ENCODE data around the gene CASP3.
"Not testable (repeated sequence)": the region's sequence is repeated elsewhere in the genome, so short reads cannot be mapped to it uniquely, and the experiment has no call there.

CASP3 gene

GRCh38 chr4:184668096-184668495 is 18.8 kb upstream of the CASP3 start:
- no peak for TF ChIP-seq NFRKB (IDR thresholded peaks at IDR 0.05)
- TF ChIP-seq, protein P1, sequence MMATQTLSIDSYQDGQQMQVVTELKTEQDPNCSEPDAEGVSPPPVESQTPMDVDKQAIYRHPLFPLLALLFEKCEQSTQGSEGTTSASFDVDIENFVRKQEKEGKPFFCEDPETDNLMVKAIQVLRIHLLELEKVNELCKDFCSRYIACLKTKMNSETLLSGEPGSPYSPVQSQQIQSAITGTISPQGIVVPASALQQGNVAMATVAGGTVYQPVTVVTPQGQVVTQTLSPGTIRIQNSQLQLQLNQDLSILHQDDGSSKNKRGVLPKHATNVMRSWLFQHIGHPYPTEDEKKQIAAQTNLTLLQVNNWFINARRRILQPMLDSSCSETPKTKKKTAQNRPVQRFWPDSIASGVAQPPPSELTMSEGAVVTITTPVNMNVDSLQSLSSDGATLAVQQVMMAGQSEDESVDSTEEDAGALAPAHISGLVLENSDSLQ (IDR thresholded peaks at IDR 0.05), result no peak
- DNase-seq (ENCODE audit: extremely low spot score), result no peak
- ChIA-PET CTCF (no interaction called here), POLR2A (interaction anchor here (1.1 kb wide), 1 partner anchor 19 kb away, joined by 3 read pairs; the partner anchor contains the start of genes CASP3 and PRIMPOL)

- CTCF ChIA-PET, result no interaction called here
- TF ChIP-seq SUZ12 (IDR thresholded peaks at IDR 0.05) (no peak), FOXM1 (IDR thresholded peaks at IDR 0.05; ENCODE audit: borderline replicate concordance) (no peak), FOXK2 (IDR thresholded peaks at IDR 0.05) (no peak), LEF1 (IDR thresholded peaks at IDR 0.05; ENCODE audit: borderline replicate concordance) (no peak), FOXA1 (IDR thresholded peaks at IDR 0.05) (no peak), HDGF (IDR thresholded peaks at IDR 0.05; ENCODE audit: borderline replicate concordance) (no peak), CTBP1 (IDR thresholded peaks at IDR 0.05; ENCODE audit: borderline replicate concordance) (no peak), NFRKB (IDR thresholded peaks at IDR 0.05) (no peak), ELF4 (IDR thresholded peaks at IDR 0.05) (no peak), SP1 (IDR thresholded peaks at IDR 0.05) (no peak)
- TF ChIP-seq, protein P1 (IDR thresholded peaks at IDR 0.05), result no peak
- POLR2A ChIA-PET, result no interaction called here
- DNase-seq (ENCODE audit: extremely low spot score), result no peak
Measured at GRCh38 chr4:184666670-184667069, 17.4 kb upstream of the CASP3 start.

DNA sequence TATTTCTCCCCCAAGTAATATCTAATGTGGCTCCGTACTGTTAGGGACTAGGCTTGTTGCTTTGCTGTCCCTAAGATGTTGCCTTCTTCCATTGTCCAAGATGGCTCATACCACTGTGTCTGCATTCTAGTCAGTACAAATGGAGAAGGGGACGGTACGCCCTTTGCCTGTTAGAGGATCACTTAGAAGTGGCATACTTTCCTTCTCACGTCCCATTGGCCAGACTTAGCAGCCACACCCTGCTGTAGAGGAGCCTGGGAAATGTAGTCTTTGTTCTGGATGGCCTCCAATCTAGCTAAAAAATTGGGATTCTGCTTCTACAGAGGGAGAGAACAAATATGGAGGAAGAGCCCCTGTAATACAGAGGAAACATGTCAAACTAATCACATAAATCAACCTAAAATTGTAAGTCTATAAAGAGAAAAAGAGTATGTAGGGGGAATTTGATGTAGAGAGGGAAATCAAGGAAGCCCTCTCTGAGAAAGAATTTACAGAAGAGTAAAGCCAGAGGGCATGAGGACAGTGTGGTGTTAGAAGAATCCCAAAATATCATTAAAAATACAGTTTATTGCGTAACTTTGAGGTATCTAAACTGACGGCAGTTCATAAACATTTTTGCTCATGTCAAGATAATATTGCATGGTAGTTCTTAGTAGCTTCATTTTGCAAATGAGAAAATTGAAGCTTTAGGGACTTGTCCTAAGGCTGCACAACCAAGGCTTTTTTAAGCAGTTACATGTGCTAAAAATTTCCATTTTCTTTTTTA is 15.4 kb upstream of the CASP3 start:
- DNase-seq (ENCODE audit: extremely low spot score), result peak; percentile 25
- POLR2A ChIA-PET, result interaction anchor here (1.2 kb wide), 1 partner anchor 14 kb away, joined by 4 read pairs; no protein-coding TSS in a partner anchor
- CTCF ChIA-PET, result no interaction called here
- TF ChIP-seq FOXM1 (IDR thresholded peaks at IDR 0.05; ENCODE audit: borderline replicate concordance), result no peak
- TF ChIP-seq CTBP1 (IDR thresholded peaks at IDR 0.05; ENCODE audit: borderline replicate concordance), result no peak
- no peak for TF ChIP-seq ZNF384 (IDR thresholded peaks at IDR 0.05)
- no peak for TF ChIP-seq SUZ12 (IDR thresholded peaks at IDR 0.05)
- TF ChIP-seq, protein P1 (IDR thresholded peaks at IDR 0.05), result no peak
- no peak for TF ChIP-seq L3MBTL2 (conservative IDR thresholded peaks at IDR 0.05)
- TF ChIP-seq LEF1 (IDR thresholded peaks at IDR 0.05; ENCODE audit: borderline replicate concordance), result no peak
- TF ChIP-seq SP1 (IDR thresholded peaks at IDR 0.05), result no peak

DNA sequence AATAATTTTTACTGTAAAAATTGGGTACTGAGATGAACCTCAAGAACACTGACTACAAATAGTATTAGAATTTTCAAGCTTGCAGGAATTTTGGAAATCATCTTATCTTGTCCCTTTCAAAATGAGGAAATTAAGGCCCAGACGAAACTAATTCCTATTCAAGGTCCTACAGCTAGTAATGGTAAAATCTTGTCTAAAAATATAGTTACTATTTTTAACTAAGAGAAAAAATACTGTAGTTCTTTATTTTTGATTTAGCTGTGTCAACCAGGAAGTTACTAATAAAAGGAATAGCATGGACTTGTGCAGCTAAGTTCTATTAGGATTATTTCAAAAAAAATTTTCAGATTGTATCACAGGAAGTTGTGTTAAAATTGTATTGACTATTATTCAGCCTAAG is 13.0 kb upstream of the CASP3 start:
- ChIA-PET POLR2A (interaction anchor here (0.8 to 1.4 kb wide), 2 partner anchors 13 to 72 kb away, joined by 4 read pairs; partner anchors contain the start of genes CASP3, CENPU and PRIMPOL), CTCF (interaction anchor here (0.7 to 1.0 kb wide), 2 partner anchors 8 to 298 kb away, joined by 3 read pairs; no protein-coding TSS in a partner anchor)
- no peak for DNase-seq (ENCODE audit: extremely low spot score)
- TF ChIP-seq HDGF (IDR thresholded peaks at IDR 0.05; ENCODE audit: borderline replicate concordance) (no peak), CTBP1 (IDR thresholded peaks at IDR 0.05; ENCODE audit: borderline replicate concordance) (no peak), TARDBP (IDR thresholded peaks at IDR 0.05) (no peak), ZNF384 (IDR thresholded peaks at IDR 0.05) (no peak), NFRKB (IDR thresholded peaks at IDR 0.05) (no peak), BHLHE40 (IDR thresholded peaks at IDR 0.05; ENCODE audit: borderline replicate concordance) (no peak), SUZ12 (IDR thresholded peaks at IDR 0.05) (no peak), L3MBTL2 (conservative IDR thresholded peaks at IDR 0.05) (no peak), FOXM1 (IDR thresholded peaks at IDR 0.05; ENCODE audit: borderline replicate concordance) (no peak), ARNT (IDR thresholded peaks at IDR 0.05) (no peak)

DNA sequence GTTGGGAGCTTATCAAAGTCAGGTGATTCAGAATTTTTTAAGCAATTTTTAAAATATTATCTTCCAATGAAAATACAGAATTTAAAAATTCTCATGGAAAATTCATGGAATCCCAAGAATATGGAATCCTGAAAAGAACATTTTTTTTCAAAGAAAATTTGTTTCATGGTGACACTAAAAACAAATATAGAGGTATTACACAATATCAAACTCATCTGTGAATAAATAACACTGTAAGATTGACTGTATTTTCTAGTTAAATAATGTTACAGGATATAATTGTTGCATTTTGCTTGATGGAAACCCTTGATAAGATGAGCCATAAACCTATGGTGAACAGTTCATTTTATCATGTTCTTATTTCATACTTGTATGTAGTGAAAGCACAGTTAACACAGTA is 11.7 kb upstream of the CASP3 start:
- no peak for DNase-seq (ENCODE audit: extremely low spot score)
- ChIA-PET CTCF (no interaction called here), POLR2A (no interaction called here)
- no peak for TF ChIP-seq SUZ12 (IDR thresholded peaks at IDR 0.05)
- TF ChIP-seq BHLHE40 (IDR thresholded peaks at IDR 0.05; ENCODE audit: borderline replicate concordance), result no peak
- no peak for TF ChIP-seq FOXM1 (IDR thresholded peaks at IDR 0.05; ENCODE audit: borderline replicate concordance)
- TF ChIP-seq ZNF384 (IDR thresholded peaks at IDR 0.05), result no peak
- no peak for TF ChIP-seq TARDBP (IDR thresholded peaks at IDR 0.05)

- CTCF ChIA-PET; POLR2A ChIA-PET; DNase-seq (ENCODE audit: extremely low spot score): not testable (repeated sequence)
Measured at GRCh38 chr4:184657820-184658219, 8.6 kb upstream of the CASP3 start.

DNA sequence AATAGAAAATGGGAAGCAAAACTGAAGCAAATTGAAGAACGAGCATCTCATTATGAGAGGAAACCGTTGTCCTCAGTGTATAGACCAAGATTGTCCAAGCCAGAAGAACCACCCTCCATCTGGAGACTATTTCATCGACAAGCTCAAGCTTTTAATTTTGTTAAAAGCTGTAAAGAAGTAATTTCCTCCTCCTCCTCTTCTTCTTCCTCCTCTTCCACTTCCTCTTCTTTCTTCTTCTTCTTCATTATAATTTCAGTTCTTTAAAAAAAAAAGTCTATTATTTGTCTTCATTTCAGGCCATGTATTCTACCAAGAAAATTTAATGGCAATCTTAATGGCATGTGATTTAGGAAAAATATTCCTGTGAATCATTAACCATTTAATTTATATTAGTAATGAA is 7.9 kb upstream of the CASP3 start:
- no peak for TF ChIP-seq NFRKB (IDR thresholded peaks at IDR 0.05)
- no peak for TF ChIP-seq CTBP1 (IDR thresholded peaks at IDR 0.05; ENCODE audit: borderline replicate concordance)
- TF ChIP-seq L3MBTL2 (conservative IDR thresholded peaks at IDR 0.05), result no peak
- no peak for TF ChIP-seq ARNT (IDR thresholded peaks at IDR 0.05)
- TF ChIP-seq TARDBP (IDR thresholded peaks at IDR 0.05), result no peak
- no peak for TF ChIP-seq SUZ12 (IDR thresholded peaks at IDR 0.05)
- TF ChIP-seq BHLHE40 (IDR thresholded peaks at IDR 0.05; ENCODE audit: borderline replicate concordance), result no peak
- TF ChIP-seq ELF4 (IDR thresholded peaks at IDR 0.05), result no peak
- no peak for TF ChIP-seq ZNF384 (IDR thresholded peaks at IDR 0.05)
- no peak for TF ChIP-seq FOXM1 (IDR thresholded peaks at IDR 0.05; ENCODE audit: borderline replicate concordance)
- TF ChIP-seq HDGF (IDR thresholded peaks at IDR 0.05; ENCODE audit: borderline replicate concordance), result no peak
- no peak for TF ChIP-seq FOXA1 (IDR thresholded peaks at IDR 0.05)
- no peak for TF ChIP-seq LEF1 (IDR thresholded peaks at IDR 0.05; ENCODE audit: borderline replicate concordance)
- TF ChIP-seq FOXK2 (IDR thresholded peaks at IDR 0.05), result no peak
- no peak for DNase-seq (ENCODE audit: extremely low spot score)
- POLR2A ChIA-PET, result no interaction called here
- CTCF ChIA-PET, result no interaction called here

Measured in HEK293T (cell line).